GM12891 (cell line): ENCODE results near the gene AP2A2.

ENCODE experiments used
- PAX5 ChIP-seq: IDR thresholded peaks from 2 replicates; pipeline ENCODE4 v1.6.1; 2011; ENCODE audit warnings: low read length, moderate library complexity, mild to moderate bottlenecking; ENCODE audit not compliant: insufficient read depth, severe bottlenecking
- POLR2A ChIP-seq: IDR thresholded peaks from 2 replicates; pipeline ENCODE4 v1.6.1; 2011; ENCODE audit warnings: low read depth, low read length, control low read depth
- POLR2AphosphoS5 ChIP-seq: IDR thresholded peaks from 2 replicates; pipeline ENCODE4 v1.6.1; 2011; ENCODE audit warnings: low read depth, low read length, control low read depth
- TAF1 ChIP-seq: IDR thresholded peaks from 2 replicates; pipeline ENCODE4 v1.6.1; 2011; ENCODE audit warnings: low read depth, low read length, control low read depth

DNA sequence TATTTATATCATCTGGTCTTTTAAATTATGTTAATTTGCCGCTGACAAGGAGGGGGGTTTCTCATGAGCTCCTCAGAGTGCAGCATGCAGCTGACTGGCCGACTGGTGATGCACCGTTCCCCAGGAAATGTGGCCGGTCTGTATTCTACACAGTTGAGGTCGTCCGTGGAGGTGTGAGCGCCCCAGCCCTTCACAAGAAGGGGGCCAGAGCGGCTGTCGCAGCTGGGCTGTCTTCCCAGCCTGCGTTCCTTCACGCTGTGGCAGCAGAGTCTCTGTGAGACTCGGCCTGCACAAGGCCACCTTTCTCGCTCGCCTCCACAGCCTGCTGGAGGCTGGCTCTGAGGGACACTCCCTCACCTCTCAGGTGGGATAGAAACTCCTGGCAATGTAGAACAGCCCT, 43.2 kb downstream of the AP2A2 start:
- TF ChIP-seq POLR2A (no peak), POLR2AphosphoS5 (no peak), TAF1 (no peak), PAX5 (no peak)
